GM12878 (cell line): ENCODE measurements around the gene CMAS. TPM values are rescaled to one million over a fixed set of nuclear protein-coding genes. Genes with fewer than 3 reads are reported as not detected.

ENCODE experiments used
- ATAC-seq: fragments of 200-7000 bp; cut with Tn5 transposase; 3 replicates; pipeline ENCODE4 v1.9.1; 2020; ENCODE audit warnings: mild to moderate bottlenecking, moderate library complexity
- BruUV-seq: library from RNA; stranded (reverse); fragments of 400-500 nt; replicated peaks from 2 replicates; lab custom pipeline; 2021; lab: Mats Ljungman, UMichigan
- CTCF ChIA-PET: fragments of 300-600 bp; sonication (Branson Sonifier 250); formaldehyde crosslinking; extraction: SDS; loops from one replicate; lab custom pipeline; 2021; ENCODE audit warnings: inconsistent platforms; lab: Yijun Ruan, JAX
- POLR2A ChIA-PET: fragments of 350-600 bp; formaldehyde crosslinking; extraction: SDS; loops from one replicate; lab custom pipeline; 2021; ENCODE audit warnings: inconsistent platforms; lab: Charles Lee
- RAD21 ChIA-PET: fragments of 300-600 bp; sonication (Branson Sonifier 250); formaldehyde crosslinking; loops from one replicate; lab custom pipeline; 2023; ENCODE audit warnings: antibody characterized with exemption; ENCODE audit not compliant: unreplicated experiment; lab: Charles Lee
- SMC1A ChIA-PET: fragments of 300-600 bp; sonication (Branson Sonifier 250); formaldehyde crosslinking; loops from one replicate; lab custom pipeline; 2023; ENCODE audit not compliant: unreplicated experiment, uncharacterized antibody; lab: Charles Lee
- DNase-seq: peaks from one replicate; pipeline ENCODE4 v3.0.0-alpha.2; 2011; ENCODE audit warnings: low read depth, low spot score
- FAIRE-seq: peaks from 3 replicates; lab custom pipeline; 2011; peaks lifted over from hg19 to GRCh38; lab: Jason Lieb, UNC
- H2AFZ ChIP-seq: 2 replicates; pipeline ENCODE4 v1.6.0; 2011; ENCODE audit warnings: low read depth, low read length, control low read depth; ENCODE audit not compliant: control insufficient read depth
- H3K27ac ChIP-seq: 2 replicates; pipeline ENCODE4 v1.5.1; 2011; ENCODE audit warnings: control low read depth; ENCODE audit not compliant: control insufficient read depth, insufficient read depth
- H3K27me3 ChIP-seq, 2 experiments: replicated peaks in 1 of 2; 2 replicates each; pipeline versions ENCODE4 v1.6.0 to v1.6.1; 2011; ENCODE audit warnings: low read length in 1 of 2; ENCODE audit not compliant: control insufficient read depth in 2 of 2, insufficient read depth in 2 of 2
- H3K36me3 ChIP-seq, 2 experiments: 2 replicates each; pipeline ENCODE4 v1.5.1; 2011; ENCODE audit warnings: low read length in 1 of 2; ENCODE audit not compliant: control insufficient read depth in 2 of 2, insufficient read depth in 2 of 2
- H3K4me1 ChIP-seq: 2 replicates; pipeline ENCODE4 v1.6.1; 2011; ENCODE audit warnings: mild to moderate bottlenecking, low read length, moderate library complexity, mixed read lengths; ENCODE audit not compliant: control insufficient read depth, insufficient read depth
- H3K4me2 ChIP-seq: 2 replicates; pipeline ENCODE4 v1.6.0; 2011; ENCODE audit warnings: control low read depth; ENCODE audit not compliant: control insufficient read depth, insufficient read depth
- H3K4me3 ChIP-seq: fragments of 200-600 bp; sonication (generic); 2 replicates; pipeline ENCODE4 v1.5.1; 2016
- H3K79me2 ChIP-seq: 2 replicates; pipeline ENCODE4 v1.6.0; 2011; ENCODE audit warnings: low read length; ENCODE audit not compliant: control insufficient read depth, insufficient read depth
- H3K9ac ChIP-seq: 2 replicates; pipeline ENCODE4 v1.8.0; 2011; ENCODE audit warnings: low read length, control low read depth, mixed read lengths; ENCODE audit not compliant: control insufficient read depth, insufficient read depth
- H3K9me3 ChIP-seq: replicated peaks from 3 replicates; pipeline ENCODE4 v1.5.1; 2011; ENCODE audit warnings: mild to moderate bottlenecking, low read length; ENCODE audit not compliant: control insufficient read depth, insufficient read depth
- H4K20me1 ChIP-seq: 2 replicates; pipeline ENCODE4 v1.6.0; 2011; ENCODE audit not compliant: control insufficient read depth, insufficient read depth
- BCL3 ChIP-seq: IDR thresholded peaks from 2 replicates; pipeline ENCODE4 v1.6.1; 2011; ENCODE audit warnings: borderline replicate concordance, low read depth, mild to moderate bottlenecking, moderate library complexity, low read length; ENCODE audit not compliant: insufficient read depth, poor library complexity, severe bottlenecking
- IRF4 ChIP-seq: IDR thresholded peaks from 2 replicates; pipeline ENCODE4 v1.6.1; 2011; ENCODE audit warnings: low read depth, low read length
- PBX3 ChIP-seq: IDR thresholded peaks from 2 replicates; pipeline ENCODE4 v1.6.1; 2011; ENCODE audit warnings: mild to moderate bottlenecking, low read depth, low read length, moderate library complexity; ENCODE audit not compliant: insufficient replicate concordance
- RB1 ChIP-seq: fragments of 450-650 bp; formaldehyde crosslinking; IDR thresholded peaks from 2 replicates; pipeline ENCODE4 v1.6.1; 2017; ENCODE audit warnings: mild to moderate bottlenecking, borderline replicate concordance
- RUNX3 ChIP-seq: IDR thresholded peaks from 2 replicates; pipeline ENCODE4 v1.6.1; 2012; ENCODE audit warnings: low read length, inconsistent platforms
- SIX5 ChIP-seq: IDR thresholded peaks from 2 replicates; pipeline ENCODE4 v1.6.1; 2011; ENCODE audit warnings: mild to moderate bottlenecking, low read depth, low read length, moderate library complexity; ENCODE audit not compliant: severe bottlenecking
- SPI1 ChIP-seq: IDR thresholded peaks from 2 replicates; pipeline ENCODE4 v1.6.1; 2011; ENCODE audit warnings: low read depth, mild to moderate bottlenecking, low read length, moderate library complexity, borderline replicate concordance; ENCODE audit not compliant: insufficient read depth
- YY1 ChIP-seq: IDR thresholded peaks from 2 replicates; pipeline ENCODE4 v1.6.1; 2011; ENCODE audit warnings: low read depth, mild to moderate bottlenecking, low read length
- WGBS: methylation state at CpG from one replicate; pipeline ENCODE4 v1.1.6; 2016; ENCODE audit warnings: low lambda C conversion rate; ENCODE audit not compliant: insufficient replicate concordance, insufficient coverage; ENCODE audit errors: missing lambda C conversion rate; 5-methylcytosine and 5-hydroxymethylcytosine counted together
- in situ Hi-C: fragments of 300-500 bp; cut with MboI; formaldehyde crosslinking; loops from 9 replicates; pipeline ENCODE4 v1.14.3; 2018; ENCODE audit warnings: mixed read lengths
- intact Hi-C: fragments of 100-400 bp; cut with micrococcal nuclease; formaldehyde crosslinking; loops from one replicate; pipeline ENCODE4 v1.14.2; 2022; ENCODE audit not compliant: unreplicated experiment
- polyA plus RNA-seq, 11 experiments: library from polyadenylated mRNA; depleted of rRNA in 4 of 11; unstranded in 6 of 11; stranded (reverse) in 5 of 11; fragments of >200 nt; fragmentation: Nextera tagmentation in 4 of 11; fragmentation: Illumina TruSeq in 1 of 11; extraction: Ambion mirVana in 4 of 11; extraction: Trizol in 1 of 11; gene quantifications; 1 replicate in 1 of 11; 2 replicates in 10 of 11; pipeline versions ENCODE4 v1.2.1 to v1.2.3, GENCODE V29; 2011 to 2016; ENCODE audit warnings: inconsistent platforms in 2 of 11, missing spikeins in 2 of 11, low read depth in 1 of 11
- total RNA-seq, 4 experiments: library from RNA; depleted of rRNA in 3 of 4; stranded (reverse); fragments of >200 nt in 3 of 4; fragmentation: Illumina TruSeq in 1 of 4; extraction: Trizol in 1 of 4; gene quantifications; 2 replicates each; pipeline versions ENCODE4 v1.2.1 to v1.2.3, GENCODE V29; 2013 to 2021

The CMAS gene
- total and polyA plus RNA-seq, 10 of the 15 experiments (the other 5 are each of a cell fraction or from before 2014, with no cell fraction given): 12.9 to 73.2 (median 30.8) TPM

GRCh38 chr12:22103418-22103817, 57.4 kb downstream of the CMAS start:
- peaks cover 2% of the 10 kb centered on the region; the same call in 1 of the 2 replicates for H3K4me1 ChIP-seq
- no peak overlapping the region for H3K4me2 ChIP-seq
- SMC1A ChIA-PET: interaction anchor here (1.1 to 2.1 kb wide), 2 partner anchors 14 to 354 kb away, joined by 3 to 6 read pairs; no protein-coding TSS in a partner anchor
- H2AFZ ChIP-seq: no peak overlapping the region
- in situ Hi-C loops: loop anchor here (10.0 kb wide), 1 partner anchor 341 kb away; no protein-coding TSS in a partner anchor
- no peaks in the 10 kb centered on the region for H3K79me2 ChIP-seq
- ATAC-seq: no peak
- H3K27ac ChIP-seq: no peak overlapping the region
- H3K9ac ChIP-seq: no peak overlapping the region
- FAIRE-seq: no peak
- 3% methylated on average over 2 of the region's 2 CpGs for WGBS
- POLR2A ChIA-PET: no interaction called here
- CTCF ChIA-PET: interaction anchor here (0.7 to 2.8 kb wide), 4 partner anchors 88 to 355 kb away, joined by 3 to 11 read pairs (median 4); no protein-coding TSS in a partner anchor
- DNase-seq: no peak
- peak; percentile 53; the same call in 1 of the 2 replicates for TF ChIP-seq SPI1
- TF ChIP-seq YY1: no peak
- TF ChIP-seq SIX5: no peak
- TF ChIP-seq RB1: no peak
- TF ChIP-seq PBX3: no peak
- no TSS peak for BruUV-seq
- H3K27me3 ChIP-seq: no peaks in the 10 kb centered on the region
- RAD21 ChIA-PET: no interaction called here
- intact Hi-C loops: loop anchor here (5.0 kb wide), 1 partner anchor 354 kb away; no protein-coding TSS in a partner anchor
- no peak overlapping the region for H3K4me3 ChIP-seq
- H4K20me1 ChIP-seq: no peaks in the 10 kb centered on the region
- no peaks in the 10 kb centered on the region for H3K36me3 ChIP-seq
- no peaks in the 10 kb centered on the region for H3K9me3 ChIP-seq

GRCh38 chr12:22105542-22105941, 59.5 kb downstream of the CMAS start:
- Histone ChIP-seq H3K27me3 (no peaks in the 10 kb centered on the region), H2AFZ (no peak overlapping the region), H3K9me3 (no peaks in the 10 kb centered on the region), H3K9ac (no peak overlapping the region), H3K79me2 (no peaks in the 10 kb centered on the region), H3K4me3 (no peak overlapping the region), H4K20me1 (no peaks in the 10 kb centered on the region), H3K27ac (no peak overlapping the region), H3K4me1 (peaks cover 2% of the 10 kb centered on the region; the same call in 1 of the 2 replicates), H3K36me3 (no peaks in the 10 kb centered on the region), H3K4me2 (no peak overlapping the region)
- RAD21 ChIA-PET: no interaction called here
- in situ Hi-C loops (loop anchor here (10.0 kb wide), 1 partner anchor 339 kb away; no protein-coding TSS in a partner anchor), intact Hi-C loops (no loop called here)
- SMC1A ChIA-PET: no interaction called here
- TF ChIP-seq IRF4: no peak
- no peak for TF ChIP-seq RUNX3
- no peak for TF ChIP-seq BCL3
- FAIRE-seq: no peak
- BruUV-seq: no TSS peak
- ATAC-seq: no peak
- DNase-seq: no peak
- CTCF ChIA-PET: no interaction called here
- POLR2A ChIA-PET: no interaction called here
